Sigmoid colon (tissue), 7 donors: ENCODE results near the gene CDCA4. TPM values are rescaled to one million over a fixed set of nuclear protein-coding genes. Genes with fewer than 3 reads are reported as not detected.

Experiments
- DNase-seq: peaks from one replicate; pipeline ENCODE4 v3.0.0-alpha.2; 2019
- H3K27ac ChIP-seq, 4 donors: fragments of 200-600 bp; sonication (generic); one replicate each; pipeline ENCODE4 v1.5.1; 2016 to 2019; ENCODE audit warnings: mild to moderate bottlenecking in 1 of 4
- H3K27me3 ChIP-seq, 3 donors: fragments of 200-600 bp; sonication (generic); one replicate each; pipeline ENCODE4 v1.5.1; 2019; ENCODE audit warnings: mild to moderate bottlenecking in 1 of 3
- H3K36me3 ChIP-seq, 4 donors: fragments of 200-600 bp; sonication (generic); one replicate each; pipeline ENCODE4 v1.5.1; 2016 to 2019
- H3K4me1 ChIP-seq, 4 donors: fragments of 200-600 bp; sonication (generic); one replicate each; pipeline ENCODE4 v1.5.1; 2017 to 2019
- H3K4me3 ChIP-seq, 4 donors: fragments of 200-600 bp; sonication (generic); one replicate each; pipeline ENCODE4 v1.5.1; 2017 to 2019; ENCODE audit warnings: mild to moderate bottlenecking in 2 of 4, moderate library complexity in 1 of 4
- H3K9me3 ChIP-seq, 4 donors: fragments of 200-600 bp in 3 of 4; sonication (generic) in 3 of 4; one replicate each; pipeline versions ENCODE4 v1.5.1 to v1.6.1; 2013 to 2019
- EP300 ChIP-seq, 4 donors: sonication (generic); formaldehyde crosslinking; IDR thresholded peaks; one replicate each; pipeline ENCODE4 v1.6.1; 2017; ENCODE audit warnings: antibody characterized with exemption in 4 of 4
- POLR2A ChIP-seq, 2 donors: fragments of 450-650 bp; IDR thresholded peaks; one replicate each; pipeline ENCODE4 v1.6.1; 2016; ENCODE audit warnings: antibody characterized with exemption in 2 of 2, mild to moderate bottlenecking in 2 of 2, moderate library complexity in 2 of 2
- POLR2AphosphoS5 ChIP-seq, 4 donors: sonication (generic); formaldehyde crosslinking; IDR thresholded peaks; one replicate each; pipeline ENCODE4 v1.6.1; 2017; ENCODE audit warnings: antibody characterized with exemption in 4 of 4
- WGBS, 2 donors: extraction: QIAGEN DNeasy Blood & Tissue Kit; methylation state at CpG; one replicate each; pipeline ENCODE4 v1.1.7; 2013; 5-methylcytosine and 5-hydroxymethylcytosine counted together
- intact Hi-C: fragments of 100-400 bp; cut with DNase I; formaldehyde crosslinking; loops from one replicate; pipeline ENCODE4 v1.15.1; 2023
- polyA plus RNA-seq, 3 donors: library from polyadenylated mRNA; stranded (reverse); fragments of 200-250 nt; gene quantifications; one replicate each; pipeline ENCODE4 v1.2.3, GENCODE V29; 2013
- total RNA-seq, 4 donors: library from RNA; depleted of rRNA; stranded (reverse); fragments of >200 nt; gene quantifications; one replicate each; pipeline ENCODE4 v1.1.0, GENCODE V29; 2016
- TF ChIP-seq, protein P1 (sequence below), 4 experiments: fragments of 450-650 bp in 3 of 4; fragments of 200-600 bp in 1 of 4; IDR thresholded peaks; one replicate each; pipeline ENCODE4 v1.5.1; 2016 to 2019; ENCODE audit warnings: antibody characterized with exemption in 4 of 4, mild to moderate bottlenecking in 3 of 4, moderate library complexity in 2 of 4
- donor health status: healthy with polysubstance abuse.
- donor health status: Bipolar disorder and iron deficiency.
- donor health status: healthy.

Gene CDCA4
- total and polyA plus RNA-seq, 7 donors, result 2.4 to 11.3 (median 5.4) TPM

- Histone ChIP-seq H3K27me3 (no peaks in the 10 kb centered on the region), H3K36me3 (no peaks in the 10 kb centered on the region), H3K27ac (no peak overlapping the region), H3K4me1 (peaks cover 0 to 31% (median 11%) of the 10 kb centered on the region in 4 donors), H3K9me3 (no peaks in the 10 kb centered on the region), H3K4me3 (no peak overlapping the region)
- intact Hi-C loops, result no loop called here
- WGBS, 2 donors, result 87 to 91% methylated on average over 16 of the region's 16 CpGs
- no peak for DNase-seq
- TF ChIP-seq POLR2A (IDR thresholded peaks at IDR 0.05) (no peak), EP300 (IDR thresholded peaks at IDR 0.05) (no peak), POLR2AphosphoS5 (IDR thresholded peaks at IDR 0.05) (no peak)
- TF ChIP-seq, protein P1, sequence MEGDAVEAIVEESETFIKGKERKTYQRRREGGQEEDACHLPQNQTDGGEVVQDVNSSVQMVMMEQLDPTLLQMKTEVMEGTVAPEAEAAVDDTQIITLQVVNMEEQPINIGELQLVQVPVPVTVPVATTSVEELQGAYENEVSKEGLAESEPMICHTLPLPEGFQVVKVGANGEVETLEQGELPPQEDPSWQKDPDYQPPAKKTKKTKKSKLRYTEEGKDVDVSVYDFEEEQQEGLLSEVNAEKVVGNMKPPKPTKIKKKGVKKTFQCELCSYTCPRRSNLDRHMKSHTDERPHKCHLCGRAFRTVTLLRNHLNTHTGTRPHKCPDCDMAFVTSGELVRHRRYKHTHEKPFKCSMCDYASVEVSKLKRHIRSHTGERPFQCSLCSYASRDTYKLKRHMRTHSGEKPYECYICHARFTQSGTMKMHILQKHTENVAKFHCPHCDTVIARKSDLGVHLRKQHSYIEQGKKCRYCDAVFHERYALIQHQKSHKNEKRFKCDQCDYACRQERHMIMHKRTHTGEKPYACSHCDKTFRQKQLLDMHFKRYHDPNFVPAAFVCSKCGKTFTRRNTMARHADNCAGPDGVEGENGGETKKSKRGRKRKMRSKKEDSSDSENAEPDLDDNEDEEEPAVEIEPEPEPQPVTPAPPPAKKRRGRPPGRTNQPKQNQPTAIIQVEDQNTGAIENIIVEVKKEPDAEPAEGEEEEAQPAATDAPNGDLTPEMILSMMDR (IDR thresholded peaks at IDR 0.05), result no peak
Observed at GRCh38 chr14:105026033-105026785, 5.3 kb upstream of the CDCA4 start.

DNA sequence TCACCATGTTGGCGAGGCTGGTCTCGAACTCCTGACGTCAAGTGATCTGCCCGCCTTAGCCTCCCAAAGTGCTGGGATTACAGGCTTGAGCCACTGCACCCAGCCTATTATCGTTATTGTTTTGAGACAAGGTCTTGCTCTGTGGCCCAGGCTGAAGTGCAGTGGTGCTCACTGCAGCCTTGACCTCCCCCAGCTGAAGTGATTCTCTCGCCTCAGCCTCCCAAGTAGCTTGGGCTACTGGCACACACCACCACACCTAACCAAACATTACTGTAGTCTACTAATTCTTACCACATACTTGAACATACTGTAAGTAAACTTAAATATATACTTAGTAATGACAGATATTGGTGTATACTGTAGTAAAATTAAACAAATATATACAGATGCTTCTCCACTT is 4.5 kb upstream of the CDCA4 start:
- Histone ChIP-seq H3K36me3 (no peaks in the 10 kb centered on the region), H3K27ac (no peak overlapping the region), H3K4me3 (no peak overlapping the region), H3K9me3 (no peaks in the 10 kb centered on the region), H3K4me1 (peaks cover 0 to 32% (median 13%) of the 10 kb centered on the region in 4 donors), H3K27me3 (no peaks in the 10 kb centered on the region)
- TF ChIP-seq POLR2AphosphoS5 (IDR thresholded peaks at IDR 0.05) (no peak), EP300 (IDR thresholded peaks at IDR 0.05) (no peak), POLR2A (IDR thresholded peaks at IDR 0.05) (no peak)
- TF ChIP-seq, protein P1 (IDR thresholded peaks at IDR 0.05), result no peak
- intact Hi-C loops, result no loop called here
- DNase-seq, result no peak
- WGBS, 2 donors, result 96 to 97% methylated on average over 6 of the region's 6 CpGs

GRCh38 chr14:105023791-105024480 is 3.1 kb upstream of the CDCA4 start:
- TF ChIP-seq EP300 (IDR thresholded peaks at IDR 0.05) (no peak), POLR2A (IDR thresholded peaks at IDR 0.05) (no peak), POLR2AphosphoS5 (IDR thresholded peaks at IDR 0.05) (no peak)
- TF ChIP-seq, protein P1 (IDR thresholded peaks at IDR 0.05), result no peak
- intact Hi-C loops, result loop anchor here (2.0 kb wide), 1 partner anchor 91 kb away; no protein-coding TSS in a partner anchor
- H3K27ac ChIP-seq, result no peak overlapping the region
- WGBS, 2 donors, result 81 to 82% methylated on average over 4 of the region's 4 CpGs
- no peaks in the 10 kb centered on the region for H3K9me3 ChIP-seq
- H3K4me3 ChIP-seq, result no peak overlapping the region
- H3K36me3 ChIP-seq, result no peaks in the 10 kb centered on the region
- no peaks in the 10 kb centered on the region for H3K27me3 ChIP-seq
- no peak for DNase-seq
- H3K4me1 ChIP-seq, result peaks cover 0 to 41% (median 27%) of the 10 kb centered on the region in 4 donors

GRCh38 chr14:105023144-105023543 is 2.3 kb upstream of the CDCA4 start:
- Histone ChIP-seq H3K27ac (no peak overlapping the region), H3K4me1 (peaks cover 0 to 44% (median 35%) of the 10 kb centered on the region in 4 donors), H3K27me3 (no peaks in the 10 kb centered on the region), H3K9me3 (no peaks in the 10 kb centered on the region), H3K36me3 (no peaks in the 10 kb centered on the region), H3K4me3 (no peak overlapping the region)
- WGBS, 2 donors, result 80 to 91% methylated on average over 11 of the region's 11 CpGs
- no peak for DNase-seq
- intact Hi-C loops, result loop anchor here (2.0 kb wide), 1 partner anchor 90 kb away; no protein-coding TSS in a partner anchor
- TF ChIP-seq POLR2AphosphoS5 (IDR thresholded peaks at IDR 0.05) (no peak), POLR2A (IDR thresholded peaks at IDR 0.05) (no peak), EP300 (IDR thresholded peaks at IDR 0.05) (no peak)
- TF ChIP-seq, protein P1 (IDR thresholded peaks at IDR 0.05), result no peak
